Activated CD8-positive, alpha-beta memory T cell treated with anti-CD3 and anti-CD28 coated beads, Interleukin-2, amount 50 U/mL, for 48 hours (primary cell): Measurements from ENCODE around the gene LIFR.

Experiments
- DNase-seq: peaks from one replicate; pipeline ENCODE4 v3.0.0-alpha.2; 2020

Gene LIFR

DNA sequence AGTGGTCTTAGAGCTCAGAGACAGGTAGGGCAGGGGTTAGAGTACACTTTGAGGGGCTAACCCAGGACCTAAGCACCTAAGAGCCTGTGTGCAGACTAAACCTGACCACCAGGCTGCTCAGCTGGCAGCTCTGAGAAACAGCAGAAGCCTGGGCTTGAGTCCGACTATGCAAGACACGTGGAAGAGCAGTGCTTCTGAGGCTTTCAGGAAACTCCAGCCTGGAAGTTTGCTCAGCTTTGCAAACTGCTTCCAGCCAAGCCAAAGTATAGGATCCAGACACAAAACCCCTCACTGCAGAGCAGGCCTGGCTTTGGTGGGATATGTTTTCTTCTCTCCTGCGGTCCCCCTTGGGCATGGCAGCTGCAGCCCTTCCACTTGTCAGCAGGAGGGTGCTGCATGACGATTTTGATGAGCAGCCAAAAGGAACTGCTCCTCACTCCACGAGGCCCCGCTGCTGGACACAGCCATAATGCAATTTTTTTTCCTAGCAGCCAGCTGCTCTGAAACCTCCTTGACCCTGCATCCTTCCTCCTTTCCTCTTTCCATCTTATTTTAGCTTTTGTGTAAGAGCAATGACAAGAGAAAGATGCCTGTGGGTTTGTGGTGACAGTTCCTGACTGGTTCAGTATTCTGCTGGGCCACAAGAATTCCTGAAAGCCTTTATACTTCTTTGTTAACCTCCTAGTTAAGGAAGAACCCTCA lies 123.1 kb downstream of the LIFR start:
- no peak for DNase-seq

DNA sequence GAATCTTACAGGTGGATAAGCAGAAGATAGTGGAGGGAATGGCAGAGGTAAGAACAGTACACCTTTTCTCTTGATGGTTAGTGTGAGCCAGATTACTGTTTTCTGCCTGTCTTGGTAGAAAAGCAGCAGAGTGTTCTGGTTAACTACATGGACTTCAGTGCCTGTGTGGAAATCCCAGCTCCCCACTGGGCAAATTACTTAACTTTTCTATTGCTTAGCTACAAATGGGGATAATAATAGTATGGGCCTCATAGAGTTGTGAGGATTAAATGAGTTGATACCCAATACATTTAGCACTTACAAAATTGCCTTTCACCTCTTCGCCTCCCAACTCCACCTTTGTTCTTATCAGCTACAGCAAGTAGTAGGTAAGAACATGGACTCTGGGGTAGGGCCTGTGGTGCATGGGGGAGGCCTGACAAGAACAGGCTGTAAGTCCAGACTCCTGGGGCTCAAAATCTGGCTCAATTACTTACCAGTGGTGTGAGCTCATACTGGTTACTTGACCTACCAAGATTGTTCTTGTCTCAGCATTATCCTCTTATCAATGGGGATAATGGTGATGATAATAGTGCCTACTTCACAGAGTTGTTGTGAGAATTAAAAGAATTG lies 125.1 kb downstream of the LIFR start:
- DNase-seq, result no peak

DNA sequence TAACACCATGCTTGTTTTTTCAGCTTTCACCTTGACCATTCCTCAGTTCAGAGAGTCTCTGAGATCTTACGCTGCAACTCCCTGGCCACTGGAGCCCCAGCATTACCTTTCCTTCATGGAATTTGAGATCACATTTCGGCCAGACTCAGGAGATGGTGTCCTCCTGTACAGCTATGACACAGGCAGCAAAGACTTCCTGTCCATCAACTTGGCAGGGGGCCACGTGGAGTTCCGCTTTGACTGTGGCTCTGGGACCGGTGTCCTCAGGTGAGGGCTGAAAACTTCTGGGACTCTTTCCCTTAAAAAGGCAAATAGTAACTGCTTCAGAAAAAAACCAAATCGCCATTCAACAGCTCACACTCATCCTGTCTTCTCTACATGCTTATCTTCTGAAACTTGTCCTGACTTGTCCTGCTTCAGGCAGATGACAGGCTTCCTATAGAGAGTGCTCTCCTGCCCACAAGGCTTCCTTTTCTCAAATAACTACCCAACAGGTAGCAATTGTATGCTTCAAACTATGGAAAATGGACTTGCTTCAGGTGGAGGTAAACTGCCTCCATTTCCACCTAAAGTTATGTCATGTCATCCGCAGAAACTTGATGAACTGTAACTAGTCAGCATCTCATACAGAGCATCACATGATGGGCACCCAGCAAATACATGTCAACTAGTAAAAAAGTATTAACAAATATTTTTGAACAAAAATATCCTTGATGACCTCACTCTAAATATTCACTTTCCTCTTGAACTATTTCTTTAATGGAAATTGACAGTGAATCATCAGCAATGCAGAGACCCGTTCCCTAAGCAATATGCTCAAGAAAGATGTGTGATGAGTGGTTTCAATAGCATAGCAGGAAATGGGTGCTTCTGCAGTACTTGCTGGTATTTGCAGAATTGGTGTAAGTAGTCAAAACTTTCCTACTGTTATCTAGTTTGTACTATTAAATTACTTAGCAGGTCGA lies 129.2 kb downstream of the LIFR start:
- no peak for DNase-seq

DNA sequence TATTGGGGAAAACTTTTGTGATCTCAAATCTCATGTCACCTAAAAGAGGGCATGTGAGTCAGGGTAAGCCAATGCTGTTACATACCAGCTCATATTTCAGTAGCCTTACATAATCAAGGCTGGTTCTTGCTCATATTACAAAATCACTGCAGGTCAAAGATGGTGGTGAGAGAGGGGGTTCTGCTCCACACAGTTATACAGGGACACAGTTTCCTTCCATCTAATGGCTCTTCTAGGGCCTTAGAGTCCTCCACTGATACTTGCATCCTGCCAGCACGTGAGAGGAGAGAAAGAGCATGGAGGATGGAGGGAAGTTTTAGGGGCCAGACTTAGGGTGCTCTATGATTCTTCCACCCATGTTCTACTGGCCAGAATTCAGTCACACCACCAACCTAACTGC lies 130.0 kb downstream of the LIFR start:
- no peak for DNase-seq
